Lung (tissue), 12 donors: Measurements from ENCODE around the gene HECW1. TPM values are rescaled to one million over a fixed set of nuclear protein-coding genes. Genes with fewer than 3 reads are reported as not detected.

Experiments used
- ATAC-seq: fragments of 200-7000 bp; cut with Tn5 transposase; one replicate; pipeline ENCODE4 v1.9.1; 2020; ENCODE audit warnings: moderate number of reproducible peaks; ENCODE audit not compliant: insufficient read depth, low FRiP score
- DNase-seq, 3 donors: peaks; one replicate each; pipeline ENCODE4 v3.0.0-alpha.2; 2013 to 2017
- H3K27ac ChIP-seq, 2 donors: one replicate each; pipeline ENCODE4 v1.5.1; 2013; ENCODE audit warnings: mild to moderate bottlenecking in 2 of 2, moderate library complexity in 2 of 2, control low read depth in 1 of 2, inconsistent platforms in 1 of 2, low read depth in 1 of 2, low read length in 1 of 2
- H3K27me3 ChIP-seq, 3 donors: one replicate each; pipeline ENCODE4 v1.5.1; 2013; ENCODE audit warnings: low read length in 2 of 3; ENCODE audit not compliant: control insufficient read depth in 3 of 3, insufficient read depth in 3 of 3
- H3K36me3 ChIP-seq, 4 donors: one replicate each; pipeline ENCODE4 v1.5.1; 2013; ENCODE audit warnings: low read length in 4 of 4, mild to moderate bottlenecking in 1 of 4, moderate library complexity in 1 of 4; ENCODE audit not compliant: control insufficient read depth in 4 of 4, insufficient read depth in 4 of 4
- H3K4me1 ChIP-seq, 5 donors: one replicate each; pipeline ENCODE4 v1.5.1; 2013; ENCODE audit warnings: low read length in 5 of 5, mild to moderate bottlenecking in 2 of 5, moderate library complexity in 1 of 5; ENCODE audit not compliant: control insufficient read depth in 5 of 5, insufficient read depth in 5 of 5
- H3K4me3 ChIP-seq: one replicate; pipeline ENCODE4 v1.5.1; 2013; ENCODE audit warnings: mild to moderate bottlenecking, control low read depth, moderate library complexity
- H3K9ac ChIP-seq, 2 donors: one replicate each; pipeline ENCODE4 v1.5.1; 2013; ENCODE audit warnings: low read length in 2 of 2, control low read depth in 1 of 2; ENCODE audit not compliant: insufficient read depth in 1 of 2
- H3K9me3 ChIP-seq, 4 donors: one replicate each; pipeline ENCODE4 v1.5.1; 2013; ENCODE audit warnings: low read length in 3 of 4, mild to moderate bottlenecking in 1 of 4, moderate library complexity in 1 of 4; ENCODE audit not compliant: control insufficient read depth in 4 of 4, insufficient read depth in 3 of 4
- CTCF ChIP-seq: IDR thresholded peaks from 2 replicates; pipeline ENCODE4 v1.5.1; 2012; ENCODE audit warnings: mild to moderate bottlenecking; ENCODE audit errors: control extremely low read depth, extremely low read depth
- WGBS, 2 donors: extraction: QIAGEN DNeasy Blood & Tissue Kit; methylation state at CpG; one replicate each; pipeline ENCODE4 v1.1.7; 2013; 5-methylcytosine and 5-hydroxymethylcytosine counted together
- polyA plus RNA-seq, 2 donors: library from polyadenylated mRNA; stranded (reverse); fragments of 200-250 nt; gene quantifications; one replicate each; pipeline ENCODE4 v1.2.1, GENCODE V29; 2013
- total RNA-seq, 2 donors: library from RNA; depleted of rRNA in 1 of 2; stranded (reverse); fragments of >200 nt in 1 of 2; gene quantifications; one replicate each; pipeline ENCODE4 v1.2.1, GENCODE V29; 2014 to 2021
- donor health status: control.
- donor health status: control.
- donor health status: Bipolar disorder and iron deficiency.
- donor health status: healthy.
- donor health status: DM: yes; HTN: yes; CAD: no.

HECW1 gene
- total and polyA plus RNA-seq, 4 donors: 0.05 to 0.21 (median 0.13) TPM

GRCh38 chr7:43562383-43562782, 449.9 kb downstream of the HECW1 start:
- Histone ChIP-seq H3K27ac (no peak overlapping the region), H3K4me3 (no peak overlapping the region), H3K36me3 (no peaks in the 10 kb centered on the region), H3K27me3 (no peaks in the 10 kb centered on the region), H3K4me1 (no peaks in the 10 kb centered on the region), H3K9me3 (no peaks in the 10 kb centered on the region), H3K9ac (no peak overlapping the region)
- ATAC-seq (no peak), DNase-seq (no peak)
- WGBS, 2 donors: 96 to 98% methylated on average over 3 of the region's 3 CpGs
- TF ChIP-seq CTCF: no peak

DNA sequence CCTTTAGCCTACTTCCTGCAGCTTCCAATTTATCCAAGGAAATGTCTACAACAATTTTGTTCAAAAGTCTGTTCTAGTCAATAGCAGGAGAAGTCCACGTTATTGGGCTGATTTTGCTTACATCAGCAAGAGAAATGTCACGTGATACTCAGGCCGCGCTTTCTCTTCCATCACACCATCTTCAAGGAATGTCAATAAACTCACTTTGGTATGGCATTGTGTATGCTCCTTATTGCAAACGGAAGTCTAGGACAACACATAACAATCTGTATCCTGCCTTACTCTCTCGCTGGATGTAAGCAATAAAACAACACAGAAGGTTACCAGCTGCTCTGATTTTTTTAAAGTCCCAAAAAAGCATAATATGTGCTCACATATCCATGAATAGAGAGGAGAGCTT, 453.3 kb downstream of the HECW1 start:
- Histone ChIP-seq H3K36me3 (no peaks in the 10 kb centered on the region), H3K27ac (no peak overlapping the region), H3K4me1 (no peaks in the 10 kb centered on the region), H3K9ac (no peak overlapping the region), H3K9me3 (no peaks in the 10 kb centered on the region), H3K4me3 (no peak overlapping the region), H3K27me3 (no peaks in the 10 kb centered on the region)
- WGBS, 2 donors: 56 to 67% methylated on average over 6 of the region's 6 CpGs
- peak in 2 of 3 donors; percentile 21 to 29 for DNase-seq
- no peak for TF ChIP-seq CTCF
- ATAC-seq: no peak

DNA sequence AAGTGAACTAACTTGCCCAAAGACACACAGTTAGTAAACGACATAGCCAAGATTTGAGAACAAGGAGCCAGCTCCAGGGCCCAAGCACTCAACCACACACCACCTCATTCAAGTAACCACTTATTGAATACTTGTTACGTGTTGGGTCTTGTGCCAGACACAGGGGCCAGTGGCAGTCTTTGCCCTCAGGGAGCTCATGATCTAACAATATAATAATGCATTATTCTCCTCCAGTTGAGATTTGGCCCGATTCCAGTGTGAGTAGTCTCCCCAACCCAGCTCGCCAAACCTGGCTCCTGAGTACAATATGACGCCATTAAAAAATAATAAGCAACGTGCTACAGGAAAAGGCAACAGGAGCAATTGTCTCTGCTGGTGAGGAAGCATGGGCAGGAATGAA, 456.1 kb downstream of the HECW1 start:
- Histone ChIP-seq H3K36me3 (no peaks in the 10 kb centered on the region), H3K4me3 (no peak overlapping the region), H3K9me3 (no peaks in the 10 kb centered on the region), H3K27me3 (no peaks in the 10 kb centered on the region), H3K9ac (no peak overlapping the region), H3K4me1 (no peaks in the 10 kb centered on the region), H3K27ac (no peak overlapping the region)
- 77 to 82% methylated on average over 6 of the region's 6 CpGs for WGBS, 2 donors
- DNase-seq (peak in 1 of 3 donors; percentile 9), ATAC-seq (no peak)
- no peak for TF ChIP-seq CTCF

DNA sequence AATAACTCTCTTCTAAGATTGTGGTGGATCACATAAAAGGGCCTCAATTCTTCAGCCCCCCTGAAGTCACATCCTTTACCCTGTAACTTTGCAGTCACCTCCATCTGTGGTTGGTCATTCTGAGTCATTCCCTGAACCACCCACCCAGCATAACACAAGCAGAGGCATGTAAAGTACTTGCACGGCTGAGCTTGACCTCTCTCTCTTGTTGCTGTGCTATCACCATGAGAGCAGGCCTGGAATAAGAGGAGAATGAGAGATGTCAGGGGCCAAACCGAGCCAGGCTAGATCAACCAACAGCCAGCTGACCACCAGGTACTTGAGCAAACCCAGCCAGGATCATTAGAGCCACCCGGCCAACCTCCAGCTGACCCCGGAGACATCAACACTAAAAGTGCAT, 457.0 kb downstream of the HECW1 start:
- ATAC-seq: no peak
- Histone ChIP-seq H3K36me3 (no peaks in the 10 kb centered on the region), H3K9ac (no peak overlapping the region), H3K27ac (no peak overlapping the region), H3K27me3 (no peaks in the 10 kb centered on the region), H3K4me1 (no peaks in the 10 kb centered on the region), H3K4me3 (no peak overlapping the region), H3K9me3 (no peaks in the 10 kb centered on the region)
- no peak for TF ChIP-seq CTCF
- no peak for DNase-seq
- 83 to 93% methylated on average over 4 of the region's 4 CpGs for WGBS, 2 donors
